ENCODE data around the gene DUSP1.

The DUSP1 gene

GRCh38 chr5:172743112-172743959 is 27.7 kb downstream of the DUSP1 start:
- no peak for DNase-seq

- DNase-seq = no peak
Observed at GRCh38 chr5:172741206-172741582, 29.8 kb downstream of the DUSP1 start.

GRCh38 chr5:172740428-172741205 is 30.4 kb downstream of the DUSP1 start:
- no peak for DNase-seq

GRCh38 chr5:172739375-172739774 is 31.6 kb downstream of the DUSP1 start:
- no peak for DNase-seq

GRCh38 chr5:172736508-172737135 is 34.4 kb downstream of the DUSP1 start:
- no peak for DNase-seq

- DNase-seq = no peak
Observed at GRCh38 chr5:172735141-172735831, 35.7 kb downstream of the DUSP1 start.

- DNase-seq = no peak
Observed at GRCh38 chr5:172733974-172734346, 37.0 kb downstream of the DUSP1 start.

GRCh38 chr5:172733131-172733973 is 37.6 kb downstream of the DUSP1 start:
- DNase-seq = no peak

- DNase-seq = no peak
Observed at GRCh38 chr5:172732201-172732865, 38.7 kb downstream of the DUSP1 start.

GRCh38 chr5:172731680-172732074 is 39.3 kb downstream of the DUSP1 start:
- DNase-seq = no peak

GRCh38 chr5:172730981-172731679 is 39.9 kb downstream of the DUSP1 start:
- no peak for DNase-seq

GRCh38 chr5:172730222-172730621 is 40.8 kb downstream of the DUSP1 start:
- no peak for DNase-seq

- no peak for DNase-seq
Observed at GRCh38 chr5:172729588-172729987, 41.4 kb downstream of the DUSP1 start.

GRCh38 chr5:172728481-172729241 is 42.3 kb downstream of the DUSP1 start:
- DNase-seq = no peak

- DNase-seq = no peak
Observed at GRCh38 chr5:172727551-172727950, 43.4 kb downstream of the DUSP1 start.

- DNase-seq = no peak
Observed at GRCh38 chr5:172726966-172727365, 44.0 kb downstream of the DUSP1 start.

- no peak for DNase-seq
Observed at GRCh38 chr5:172725785-172726184, 45.2 kb downstream of the DUSP1 start.

- no peak for DNase-seq
Observed at GRCh38 chr5:172725273-172725672, 45.7 kb downstream of the DUSP1 start.

- no peak for DNase-seq
Observed at GRCh38 chr5:172724242-172725183, 46.5 kb downstream of the DUSP1 start.
